Fibroblast of lung (primary cell): ENCODE measurements around the gene TTL. TPM values are rescaled to one million over a fixed set of nuclear protein-coding genes. Genes with fewer than 3 reads are reported as not detected.
A peak's percentile ranks its signal among the peaks of the same experiment; 100 is the strongest.

Experiments used
- DNase-seq, 2 donors: peaks; one replicate each; pipeline versions ENCODE4 v3.0.0 to v3.0.0-alpha.2; 2010; ENCODE audit warnings: low read depth in 2 of 2
- H2AFZ ChIP-seq: 2 replicates; pipeline ENCODE4 v1.5.1; 2012; ENCODE audit warnings: low read length, control low read depth, inconsistent platforms
- H3K27ac ChIP-seq: 2 replicates; pipeline ENCODE4 v1.5.1; 2011; ENCODE audit warnings: low read length, control low read depth; ENCODE audit not compliant: insufficient read depth
- H3K27me3 ChIP-seq: 2 replicates; pipeline ENCODE4 v1.5.1; 2011; ENCODE audit warnings: mild to moderate bottlenecking, low read length; ENCODE audit not compliant: control insufficient read depth, insufficient read depth
- H3K36me3 ChIP-seq: 2 replicates; pipeline ENCODE4 v1.5.1; 2011; ENCODE audit warnings: low read length; ENCODE audit not compliant: control insufficient read depth, insufficient read depth
- H3K4me1 ChIP-seq: 2 replicates; pipeline ENCODE4 v1.5.1; 2011; ENCODE audit warnings: low read length; ENCODE audit not compliant: control insufficient read depth, insufficient read depth; ENCODE audit errors: extremely low read depth
- H3K4me2 ChIP-seq: 2 replicates; pipeline ENCODE4 v1.5.1; 2011; ENCODE audit warnings: low read length, control low read depth; ENCODE audit not compliant: insufficient read depth; ENCODE audit errors: extremely low read depth
- H3K4me3 ChIP-seq, 4 experiments: fragments of 200-600 bp in 1 of 4; sonication (generic) in 1 of 4; replicated peaks in 1 of 4; 2 replicates each; pipeline ENCODE4 v1.5.1; 2011 to 2016; ENCODE audit warnings: low read length in 4 of 4, low read depth in 3 of 4, mild to moderate bottlenecking in 3 of 4, control low read depth in 2 of 4, inconsistent platforms in 1 of 4, mixed read lengths in 1 of 4; ENCODE audit not compliant: insufficient read depth in 1 of 4; ENCODE audit errors: control extremely low read depth in 1 of 4
- H3K79me2 ChIP-seq: 2 replicates; pipeline ENCODE4 v1.5.1; 2012; ENCODE audit warnings: mild to moderate bottlenecking, low read length, inconsistent platforms; ENCODE audit not compliant: control insufficient read depth, insufficient read depth
- H3K9ac ChIP-seq: 2 replicates; pipeline ENCODE4 v1.5.1; 2011; ENCODE audit warnings: mild to moderate bottlenecking, low read length, control low read depth; ENCODE audit not compliant: insufficient read depth
- H3K9me3 ChIP-seq: 2 replicates; pipeline ENCODE4 v1.5.1; 2012; ENCODE audit warnings: low read depth, low read length; ENCODE audit not compliant: control insufficient read depth, insufficient read depth
- H4K20me1 ChIP-seq: 2 replicates; pipeline ENCODE4 v1.5.1; 2011; ENCODE audit warnings: low read length; ENCODE audit not compliant: control insufficient read depth, insufficient read depth; ENCODE audit errors: extremely low read depth
- CTCF ChIP-seq, 2 donors: IDR thresholded peaks in 1 of 2; conservative IDR thresholded peaks in 1 of 2; 1 replicate in 1 of 2; 2 replicates in 1 of 2; pipeline ENCODE4 v1.5.1; 2011 to 2012; ENCODE audit warnings: low read length in 2 of 2, control low read depth in 1 of 2, inconsistent platforms in 1 of 2, low read depth in 1 of 2, mild to moderate bottlenecking in 1 of 2
- EZH2 ChIP-seq: IDR thresholded peaks from 2 replicates; pipeline ENCODE4 v1.5.1; 2012; ENCODE audit warnings: low read length, control low read depth, mild to moderate bottlenecking; ENCODE audit errors: missing control alignments
- polyA plus RNA-seq, 2 donors: library from polyadenylated mRNA; depleted of rRNA in 1 of 2; stranded (reverse) in 1 of 2; unstranded in 1 of 2; fragments of >200 nt; gene quantifications; 2 replicates each; pipeline ENCODE4 v1.2.1, GENCODE V29; 2011 to 2012; ENCODE audit warnings: missing spikeins in 1 of 2
- total RNA-seq: library from RNA; depleted of rRNA; stranded (reverse); fragments of >200 nt; gene quantifications from 2 replicates; pipeline ENCODE4 v1.2.1, GENCODE V29; 2014

TTL gene
- total and polyA plus RNA-seq, 2 donors (not counting 1 experiment from before 2014, with no cell fraction given): 28.2 to 30.9 TPM

GRCh38 chr2:112472547-112473263 is 9.3 kb upstream of the TTL start:
- no peak for TF ChIP-seq CTCF (conservative IDR thresholded peaks at IDR 0.05 in 1 of 2, IDR thresholded peaks at IDR 0.05 in 1 of 2; ENCODE audit: low read depth in 1 of 2, low read length in 2 of 2)
- TF ChIP-seq EZH2: no peak

GRCh38 chr2:112474844-112475486 is 7.0 kb upstream of the TTL start:
- Histone ChIP-seq H3K27ac (no peak overlapping the region), H3K27me3 (no peaks in the 10 kb centered on the region), H2AFZ (no peak overlapping the region)

More at GRCh38 chr2:112472547-112473263, 9.3 kb upstream of the TTL start:
- H3K27me3 ChIP-seq: no peaks in the 10 kb centered on the region
- H3K4me2 ChIP-seq: no peak overlapping the region
- no peaks in the 10 kb centered on the region for H3K36me3 ChIP-seq
- no peak overlapping the region for H3K9ac ChIP-seq
- H3K79me2 ChIP-seq: no peaks in the 10 kb centered on the region
- H2AFZ ChIP-seq: no peak overlapping the region
- no peaks in the 10 kb centered on the region for H3K4me1 ChIP-seq
- H4K20me1 ChIP-seq: no peaks in the 10 kb centered on the region
- H3K9me3 ChIP-seq: no peaks in the 10 kb centered on the region
- no peak overlapping the region for H3K4me3 ChIP-seq
- no peak for DNase-seq
- H3K27ac ChIP-seq: no peak overlapping the region

GRCh38 chr2:112476434-112476833 is 5.5 kb upstream of the TTL start:
- no peaks in the 10 kb centered on the region for H3K36me3 ChIP-seq
- no peaks in the 10 kb centered on the region for H3K79me2 ChIP-seq
- H4K20me1 ChIP-seq: no peaks in the 10 kb centered on the region
- no peak overlapping the region for H3K27ac ChIP-seq
- no peak for DNase-seq
- no peaks in the 10 kb centered on the region for H3K27me3 ChIP-seq
- H3K9ac ChIP-seq: no peak overlapping the region
- no peak overlapping the region for H2AFZ ChIP-seq
- H3K9me3 ChIP-seq: no peaks in the 10 kb centered on the region
- H3K4me2 ChIP-seq: no peak overlapping the region
- peaks cover 2% of the 10 kb centered on the region for H3K4me1 ChIP-seq
- TF ChIP-seq EZH2 (no peak), CTCF (conservative IDR thresholded peaks at IDR 0.05 in 1 of 2, IDR thresholded peaks at IDR 0.05 in 1 of 2; ENCODE audit: low read depth in 1 of 2, low read length in 2 of 2) (no peak)
- no peak overlapping the region for H3K4me3 ChIP-seq

More at GRCh38 chr2:112474844-112475486, 7.0 kb upstream of the TTL start:
- Histone ChIP-seq H3K4me1 (no peaks in the 10 kb centered on the region), H3K36me3 (no peaks in the 10 kb centered on the region), H4K20me1 (no peaks in the 10 kb centered on the region), H3K4me2 (no peak overlapping the region), H3K9ac (no peak overlapping the region), H3K4me3 (no peak overlapping the region), H3K79me2 (no peaks in the 10 kb centered on the region), H3K9me3 (no peaks in the 10 kb centered on the region)
- DNase-seq: peak in 1 of 2 donors; percentile 62
- TF ChIP-seq EZH2: no peak
